BJ (cell line): Measurements from ENCODE around the gene SYNJ2. TPM values are rescaled to one million over a fixed set of nuclear protein-coding genes. Genes with fewer than 3 reads are reported as not detected.

Source experiments
- CTCF ChIA-PET: fragments of 350-600 bp; formaldehyde crosslinking; extraction: SDS; loops from one replicate; lab custom pipeline; 2021; ENCODE audit warnings: antibody characterized with exemption, inconsistent platforms; lab: Yijun Ruan, JAX
- POLR2A ChIA-PET: fragments of 300-600 bp; sonication (Branson Sonifier 250); formaldehyde crosslinking; extraction: SDS; loops from one replicate; lab custom pipeline; 2021; ENCODE audit warnings: antibody characterized with exemption; lab: Charles Lee
- DNase-seq: peaks from one replicate; pipeline ENCODE4 v3.0.0-alpha.2; 2011; ENCODE audit warnings: low read depth
- H3K27me3 ChIP-seq: 2 replicates; pipeline ENCODE4 v1.6.0; 2011; ENCODE audit warnings: low read length; ENCODE audit not compliant: control insufficient read depth, insufficient read depth
- H3K36me3 ChIP-seq: 2 replicates; pipeline ENCODE4 v1.5.1; 2011; ENCODE audit warnings: low read length; ENCODE audit not compliant: control insufficient read depth, insufficient read depth
- H3K4me3 ChIP-seq: 2 replicates; pipeline ENCODE4 v1.5.1; 2011; ENCODE audit warnings: low read depth, mild to moderate bottlenecking, control low read depth, low read length
- polyA plus RNA-seq: library from polyadenylated mRNA; depleted of rRNA; stranded (reverse); fragments of >200 nt; gene quantifications from 2 replicates; pipeline ENCODE4 v1.2.3, GENCODE V29; 2011
- TF ChIP-seq, protein P1 (sequence below): IDR thresholded peaks from 2 replicates; pipeline ENCODE4 v1.5.1; 2011; ENCODE audit warnings: low read depth, mild to moderate bottlenecking, control low read depth, inconsistent platforms, low read length, moderate library complexity; ENCODE audit not compliant: insufficient read depth

The SYNJ2 gene
- polyA plus RNA-seq, 1 experiment, result 29.9 TPM

- CTCF ChIA-PET, result interaction anchor here (2.1 kb wide), 1 partner anchor 119 kb away, joined by 10 read pairs; no protein-coding TSS in a partner anchor
- POLR2A ChIA-PET, result no interaction called here
These were observed 28.8 kb upstream of the SYNJ2 start for GRCh38 chr6:157952861-157953351.

DNA sequence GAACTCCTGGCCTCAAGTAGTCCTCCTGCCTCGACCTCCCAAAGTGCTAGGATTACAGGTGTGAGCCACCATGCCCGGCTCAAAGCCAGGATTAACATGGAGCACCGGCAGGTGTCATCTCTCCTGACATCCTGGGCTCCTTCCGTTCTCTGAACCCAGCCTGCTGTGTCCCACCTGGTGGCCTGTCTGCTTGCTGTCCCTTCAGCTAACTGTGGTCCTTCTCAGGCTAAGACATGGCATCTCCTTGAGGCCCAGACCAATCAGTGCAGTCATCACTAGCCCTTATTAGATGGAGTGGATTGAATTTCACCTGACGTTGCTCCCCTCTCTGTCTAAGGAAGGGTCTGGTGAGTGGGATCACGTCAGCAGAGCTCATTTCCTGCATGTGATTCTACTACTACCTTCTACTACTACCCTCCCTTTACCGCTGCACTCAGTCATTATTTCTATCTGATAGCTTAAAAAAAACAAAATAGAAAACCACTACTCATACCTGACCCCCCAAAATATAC lies 28.0 kb upstream of the SYNJ2 start:
- Histone ChIP-seq H3K4me3 (no peak overlapping the region; the same call in 1 of the 2 replicates), H3K36me3 (no peaks in the 10 kb centered on the region), H3K27me3 (no peaks in the 10 kb centered on the region)
- no peak for DNase-seq
- TF ChIP-seq, protein P1, sequence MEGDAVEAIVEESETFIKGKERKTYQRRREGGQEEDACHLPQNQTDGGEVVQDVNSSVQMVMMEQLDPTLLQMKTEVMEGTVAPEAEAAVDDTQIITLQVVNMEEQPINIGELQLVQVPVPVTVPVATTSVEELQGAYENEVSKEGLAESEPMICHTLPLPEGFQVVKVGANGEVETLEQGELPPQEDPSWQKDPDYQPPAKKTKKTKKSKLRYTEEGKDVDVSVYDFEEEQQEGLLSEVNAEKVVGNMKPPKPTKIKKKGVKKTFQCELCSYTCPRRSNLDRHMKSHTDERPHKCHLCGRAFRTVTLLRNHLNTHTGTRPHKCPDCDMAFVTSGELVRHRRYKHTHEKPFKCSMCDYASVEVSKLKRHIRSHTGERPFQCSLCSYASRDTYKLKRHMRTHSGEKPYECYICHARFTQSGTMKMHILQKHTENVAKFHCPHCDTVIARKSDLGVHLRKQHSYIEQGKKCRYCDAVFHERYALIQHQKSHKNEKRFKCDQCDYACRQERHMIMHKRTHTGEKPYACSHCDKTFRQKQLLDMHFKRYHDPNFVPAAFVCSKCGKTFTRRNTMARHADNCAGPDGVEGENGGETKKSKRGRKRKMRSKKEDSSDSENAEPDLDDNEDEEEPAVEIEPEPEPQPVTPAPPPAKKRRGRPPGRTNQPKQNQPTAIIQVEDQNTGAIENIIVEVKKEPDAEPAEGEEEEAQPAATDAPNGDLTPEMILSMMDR, result no peak
- POLR2A ChIA-PET, result no interaction called here
- CTCF ChIA-PET, result interaction anchor here (2.1 kb wide), 1 partner anchor 118 kb away, joined by 10 read pairs; no protein-coding TSS in a partner anchor

More at GRCh38 chr6:157952861-157953351, 28.8 kb upstream of the SYNJ2 start:
- Histone ChIP-seq H3K27me3 (no peaks in the 10 kb centered on the region), H3K36me3 (no peaks in the 10 kb centered on the region), H3K4me3 (no peak overlapping the region)
- no peak for DNase-seq
- TF ChIP-seq, protein P1, result no peak

GRCh38 chr6:157954150-157955117 lies 27.2 kb upstream of the SYNJ2 start:
- ChIA-PET CTCF (interaction anchor here (2.1 kb wide), 1 partner anchor 117 kb away, joined by 10 read pairs; no protein-coding TSS in a partner anchor), POLR2A (no interaction called here)
- TF ChIP-seq, protein P1, result no peak
- H3K4me3 ChIP-seq, result peak overlapping the region; percentile 19
- H3K27me3 ChIP-seq, result no peaks in the 10 kb centered on the region
- DNase-seq, result peak; percentile 47
- H3K36me3 ChIP-seq, result no peaks in the 10 kb centered on the region

GRCh38 chr6:157955675-157956074 lies 26.0 kb upstream of the SYNJ2 start:
- H3K27me3 ChIP-seq, result no peaks in the 10 kb centered on the region
- CTCF ChIA-PET, result interaction anchor here (1.2 kb wide), 1 partner anchor 116 kb away, joined by 3 read pairs; no protein-coding TSS in a partner anchor
- POLR2A ChIA-PET, result no interaction called here
- TF ChIP-seq, protein P1, result no peak
- DNase-seq, result no peak
- H3K36me3 ChIP-seq, result no peaks in the 10 kb centered on the region
- no peak overlapping the region for H3K4me3 ChIP-seq
